Spleen (tissue), 11 donors: ENCODE data around the gene IRF2. TPM values are rescaled to one million over a fixed set of nuclear protein-coding genes. Genes with fewer than 3 reads are reported as not detected.

ENCODE experiments used
- DNase-seq: peaks from one replicate; pipeline ENCODE4 v3.0.0-alpha.2; 2020
- H3K27ac ChIP-seq, 8 donors: fragments of 200-600 bp; sonication (generic) in 7 of 8; 1 replicate in 4 of 8; 2 replicates in 4 of 8; pipeline versions ENCODE4 v1.5.0 to v1.8.0; 2016 to 2021; ENCODE audit warnings: inconsistent platforms in 4 of 8, mild to moderate bottlenecking in 4 of 8, moderate library complexity in 1 of 8
- H3K27me3 ChIP-seq, 7 donors: fragments of 200-600 bp; sonication (generic) in 6 of 7; replicated peaks in 1 of 7; 1 replicate in 4 of 7; 2 replicates in 3 of 7; pipeline versions ENCODE4 v1.5.0 to v1.8.0; 2016 to 2021; ENCODE audit warnings: inconsistent platforms in 3 of 7, mild to moderate bottlenecking in 1 of 7
- H3K36me3 ChIP-seq, 6 donors: fragments of 200-600 bp; sonication (generic) in 5 of 6; 1 replicate in 4 of 6; 2 replicates in 2 of 6; pipeline versions ENCODE4 v1.5.0 to v1.8.0; 2016 to 2021; ENCODE audit warnings: inconsistent platforms in 2 of 6
- H3K4me1 ChIP-seq, 6 donors: fragments of 200-600 bp; sonication (generic) in 5 of 6; 1 replicate in 3 of 6; 2 replicates in 3 of 6; pipeline versions ENCODE4 v1.5.0 to v1.8.0; 2016 to 2021; ENCODE audit warnings: inconsistent platforms in 3 of 6
- H3K4me3 ChIP-seq, 8 donors: fragments of 200-600 bp; sonication (generic) in 7 of 8; 1 replicate in 4 of 8; 2 replicates in 4 of 8; pipeline versions ENCODE4 v1.5.0 to v1.8.0; 2016 to 2021; ENCODE audit warnings: inconsistent platforms in 4 of 8, mild to moderate bottlenecking in 4 of 8, moderate library complexity in 2 of 8
- H3K9me3 ChIP-seq, 8 donors: fragments of 200-600 bp; sonication (generic) in 7 of 8; 1 replicate in 4 of 8; 2 replicates in 4 of 8; pipeline versions ENCODE4 v1.5.0 to v1.8.0; 2016 to 2021; ENCODE audit warnings: inconsistent platforms in 4 of 8
- CTCF ChIP-seq, 11 experiments: fragments of 200-600 bp in 7 of 11; fragments of 450-650 bp in 4 of 11; sonication (generic) in 4 of 11; IDR thresholded peaks in 8 of 11; conservative IDR thresholded peaks in 3 of 11; 1 replicate in 7 of 11; 2 replicates in 4 of 11; pipeline versions ENCODE4 v1.4.0 to v1.8.0; 2016 to 2021; ENCODE audit warnings: antibody characterized with exemption in 11 of 11, inconsistent platforms in 4 of 11, mild to moderate bottlenecking in 1 of 11
- POLR2A ChIP-seq, 3 donors: fragments of 450-650 bp; IDR thresholded peaks; one replicate each; pipeline ENCODE4 v1.5.1; 2017; ENCODE audit warnings: antibody characterized with exemption in 3 of 3, mild to moderate bottlenecking in 1 of 3
- POLR2AphosphoS5 ChIP-seq, 3 donors: sonication (generic); formaldehyde crosslinking; IDR thresholded peaks; one replicate each; pipeline ENCODE4 v1.5.1; 2017; ENCODE audit warnings: antibody characterized with exemption in 3 of 3
- WGBS, 5 donors: extraction: QIAGEN DNeasy Blood & Tissue Kit in 3 of 5; methylation state at CpG; one replicate each; pipeline versions ENCODE4 v1.1.5 to v1.1.7; 2013 to 2018; 5-methylcytosine and 5-hydroxymethylcytosine counted together
- intact Hi-C: fragments of 100-400 bp; cut with DNase I; formaldehyde crosslinking; loops from one replicate; pipeline ENCODE4 v1.15.0; 2023; ENCODE audit warnings: low total_unique reads
- polyA plus RNA-seq, 3 donors: library from polyadenylated mRNA; stranded (reverse); fragments of 200-250 nt; gene quantifications; one replicate each; pipeline ENCODE4 v1.2.1, GENCODE V29; 2013
- total RNA-seq, 7 donors: library from RNA; depleted of rRNA in 3 of 7; stranded (reverse); fragments of >200 nt in 3 of 7; fragmentation: NEBNext Ultra II Directional in 4 of 7; extraction: Animal tissue kit (Norgen Biotek cat#: 25700) in 4 of 7; gene quantifications; one replicate each; pipeline versions ENCODE4 v1.1.0 to v1.2.1, GENCODE V29; 2016 to 2021
- donor health status: healthy with polysubstance abuse.
- donor health status: DM: no; HTN: no; CAD: no; lungs with moderate emphysema.
- donor health status: DM: no; HTN: no; CAD: no.
- donor health status: Bipolar disorder and iron deficiency.
- donor health status: healthy.
- donor health status: DM: no; HTN: no; CAD: no.
- donor health status: DM: yes; HTN: yes; CAD: no.

IRF2 gene
- total and polyA plus RNA-seq, 10 donors = 27.1 to 101 (median 87.2) TPM

- H3K27me3 ChIP-seq = no peaks in the 10 kb centered on the region
- peak overlapping the region; percentile 96 to 100 (median 100) for H3K27ac ChIP-seq
- peak overlapping the region; percentile 60 to 87 (median 80) for H3K4me3 ChIP-seq
- DNase-seq = no peak
- H3K9me3 ChIP-seq = no peaks in the 10 kb centered on the region
- no peak for TF ChIP-seq CTCF (IDR thresholded peaks at IDR 0.05 in 8 of 11, conservative IDR thresholded peaks at IDR 0.05 in 3 of 11)
- no peak for TF ChIP-seq POLR2AphosphoS5 (IDR thresholded peaks at IDR 0.05)
- no peak for TF ChIP-seq POLR2A (IDR thresholded peaks at IDR 0.05)
- H3K36me3 ChIP-seq = peaks cover 0 to 21% (median 0%) of the 10 kb centered on the region in 6 donors
- WGBS, 5 donors = 11 to 24% (median 19%) methylated on average over 13 of the region's 13 CpGs
- H3K4me1 ChIP-seq = peaks cover 50 to 76% (median 70%) of the 10 kb centered on the region in 6 donors
- intact Hi-C loops = loop anchor here (10.0 kb wide), 4 partner anchors 57 to 207 kb away; no protein-coding TSS in a partner anchor
Observed at GRCh38 chr4:184471881-184472613, 2.3 kb downstream of the IRF2 start.

GRCh38 chr4:184470785-184471110 lies 3.6 kb downstream of the IRF2 start:
- Histone ChIP-seq H3K9me3 (no peaks in the 10 kb centered on the region), H3K27me3 (no peaks in the 10 kb centered on the region), H3K4me3 (peak overlapping the region in 1 of 8 donors; percentile 84), H3K27ac (peak overlapping the region; percentile 27 to 100 (median 98)), H3K4me1 (peaks cover 37 to 76% (median 61%) of the 10 kb centered on the region in 6 donors), H3K36me3 (peaks cover 0 to 24% (median 0%) of the 10 kb centered on the region in 6 donors)
- intact Hi-C loops = loop anchor here (10.0 kb wide), 4 partner anchors 56 to 206 kb away; no protein-coding TSS in a partner anchor
- DNase-seq = no peak
- TF ChIP-seq POLR2AphosphoS5 (IDR thresholded peaks at IDR 0.05) (no peak), POLR2A (IDR thresholded peaks at IDR 0.05) (no peak), CTCF (IDR thresholded peaks at IDR 0.05 in 8 of 11, conservative IDR thresholded peaks at IDR 0.05 in 3 of 11) (no peak)
- 48 to 63% (median 53%) methylated on average over 2 of the region's 2 CpGs for WGBS, 5 donors

GRCh38 chr4:184466634-184467033 lies 7.7 kb downstream of the IRF2 start:
- Histone ChIP-seq H3K27me3 (no peaks in the 10 kb centered on the region), H3K27ac (peak overlapping the region in 1 of 8 donors; percentile 52), H3K4me3 (no peak overlapping the region), H3K4me1 (peaks cover 34 to 99% (median 69%) of the 10 kb centered on the region in 6 donors), H3K9me3 (no peaks in the 10 kb centered on the region), H3K36me3 (peaks cover 0 to 43% (median 0%) of the 10 kb centered on the region in 6 donors)
- no peak for DNase-seq
- TF ChIP-seq POLR2A (IDR thresholded peaks at IDR 0.05) (no peak), POLR2AphosphoS5 (IDR thresholded peaks at IDR 0.05) (no peak), CTCF (IDR thresholded peaks at IDR 0.05 in 8 of 11, conservative IDR thresholded peaks at IDR 0.05 in 3 of 11) (no peak)
- intact Hi-C loops = no loop called here
- WGBS, 5 donors = 73 to 93% (median 91%) methylated on average over 2 of the region's 2 CpGs

GRCh38 chr4:184464759-184465454 lies 9.4 kb downstream of the IRF2 start:
- WGBS, 5 donors = 85 to 94% (median 89%) methylated on average over 5 of the region's 5 CpGs
- H3K27ac ChIP-seq = peak overlapping the region in 3 of 8 donors; percentile 2 to 50 (median 7)
- peaks cover 0 to 42% (median 0%) of the 10 kb centered on the region in 6 donors for H3K36me3 ChIP-seq
- intact Hi-C loops = no loop called here
- peaks cover 26 to 99% (median 69%) of the 10 kb centered on the region in 6 donors for H3K4me1 ChIP-seq
- no peaks in the 10 kb centered on the region for H3K9me3 ChIP-seq
- H3K4me3 ChIP-seq = no peak overlapping the region
- TF ChIP-seq CTCF (IDR thresholded peaks at IDR 0.05 in 8 of 11, conservative IDR thresholded peaks at IDR 0.05 in 3 of 11) (no peak), POLR2AphosphoS5 (IDR thresholded peaks at IDR 0.05) (peak in 1 of 3 donors; percentile 15)
- DNase-seq = no peak
- H3K27me3 ChIP-seq = no peaks in the 10 kb centered on the region
